ENCODE measurements around the gene SLC6A3. TPM values are rescaled to one million over a fixed set of nuclear protein-coding genes. Genes with fewer than 3 reads are reported as not detected.
"Not testable (repeated sequence)": the region's sequence is repeated elsewhere in the genome, so short reads cannot be mapped to it uniquely, and the experiment has no call there.

The SLC6A3 gene
- total RNA-seq, 1 donor from 2014 or later, result not detected

DNA sequence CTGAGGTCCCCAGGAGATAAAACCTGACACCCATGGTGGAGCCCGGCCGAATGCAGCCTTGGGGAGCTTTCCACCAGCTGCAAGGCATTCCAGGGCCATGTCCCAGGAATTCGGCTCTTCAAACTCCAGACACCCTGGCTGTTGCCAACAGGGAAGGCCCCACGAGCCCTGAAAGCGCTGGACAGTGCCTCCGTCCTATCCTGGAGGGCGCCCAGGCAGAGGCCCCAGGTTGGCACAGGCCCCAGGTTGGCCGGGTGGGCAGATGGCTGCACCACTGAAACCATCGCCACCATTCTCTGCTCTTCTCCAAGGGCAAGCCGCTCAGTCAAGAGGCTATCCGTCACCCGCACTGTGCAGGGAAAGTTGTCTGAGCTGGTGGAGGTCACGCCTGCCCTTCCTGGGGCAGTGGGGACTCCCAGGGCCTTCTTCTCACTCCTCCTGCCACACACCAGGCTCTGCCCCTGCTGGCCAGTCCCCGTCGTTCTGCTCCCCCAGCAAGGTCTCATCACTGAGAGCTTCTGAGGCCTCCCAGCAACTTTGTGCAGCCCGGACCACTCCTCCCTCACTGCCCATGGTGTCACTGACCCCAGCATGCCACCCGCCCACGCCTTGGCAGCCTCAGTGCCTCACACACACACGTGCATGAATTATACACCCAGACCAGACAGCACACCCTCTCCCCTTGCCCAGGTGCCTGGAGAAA is 21.2 kb downstream of the SLC6A3 start:
- no peak for DNase-seq (ENCODE audit: low spot score in 2 of 2)
- FAIRE-seq, result no peak

DNA sequence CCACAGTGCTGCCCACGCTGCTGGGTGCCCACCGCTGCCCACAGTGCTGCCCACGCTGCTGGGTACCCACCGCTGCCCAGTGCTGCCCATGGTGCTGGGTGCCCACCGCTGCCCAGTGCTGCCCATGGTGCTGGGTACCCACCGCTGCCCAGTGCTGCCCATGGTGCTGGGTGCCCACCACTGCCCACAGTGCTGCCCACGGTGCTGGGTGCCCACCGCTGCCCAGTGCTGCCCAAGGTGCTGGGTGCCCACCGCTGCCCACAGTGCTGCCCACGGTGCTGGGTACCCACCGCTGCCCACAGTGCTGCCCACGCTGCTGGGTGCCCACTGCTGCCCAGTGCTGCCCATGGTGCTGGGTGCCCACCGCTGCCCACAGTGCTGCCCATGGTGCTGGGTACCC is 22.7 kb downstream of the SLC6A3 start:
- DNase-seq (ENCODE audit: low spot score in 2 of 2); FAIRE-seq: not testable (repeated sequence)

GRCh38 chr5:1421521-1422341 is 23.5 kb downstream of the SLC6A3 start:
- no peak for DNase-seq (ENCODE audit: low spot score in 2 of 2)
- FAIRE-seq, result no peak

DNA sequence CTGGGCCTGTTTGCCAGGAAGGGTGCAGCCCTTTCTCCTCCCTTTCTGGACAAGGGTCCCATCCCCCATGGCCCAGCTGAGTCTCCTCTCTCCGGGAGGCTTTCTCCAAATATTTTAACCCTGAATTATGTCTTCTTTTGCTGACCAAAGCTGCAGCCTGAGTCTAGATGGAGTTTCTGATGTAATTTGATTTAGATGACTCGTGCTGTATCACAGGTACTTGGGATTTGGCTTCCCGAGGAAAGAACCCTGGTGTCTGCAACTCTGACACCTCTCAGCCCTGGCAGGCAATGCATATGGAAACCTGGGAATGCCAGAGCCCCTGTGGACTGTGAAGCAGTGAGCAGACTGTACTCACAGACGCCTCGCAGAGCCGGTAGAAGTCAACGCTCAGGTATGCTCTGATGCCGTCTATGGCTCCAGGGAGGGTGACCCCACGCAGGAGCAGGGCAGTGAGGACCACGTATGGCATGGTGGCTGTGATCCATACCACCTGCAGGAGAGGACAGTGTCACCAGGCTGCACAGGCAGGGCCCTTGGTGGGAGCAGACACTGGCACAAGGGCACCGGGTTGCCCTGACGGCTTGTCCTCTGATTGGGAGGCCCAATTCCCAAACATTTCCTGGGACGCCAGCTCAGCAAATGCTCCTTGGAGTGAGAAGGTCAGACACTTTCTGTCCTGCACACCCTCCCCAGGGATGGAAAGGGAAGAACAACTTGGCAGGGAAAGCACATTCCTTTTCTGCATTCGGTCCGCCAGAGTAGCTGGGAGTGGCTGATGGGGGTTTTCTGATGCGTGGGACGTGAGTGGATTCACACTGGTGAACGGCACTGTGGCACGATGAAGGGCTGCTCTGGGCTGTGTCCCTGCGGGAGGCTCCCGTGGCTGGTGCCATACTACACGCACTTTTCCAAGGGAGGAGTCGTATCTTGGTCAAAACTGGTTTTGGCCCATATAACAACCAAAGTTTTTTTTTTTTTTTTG is 24.7 kb downstream of the SLC6A3 start:
- FAIRE-seq (no peak), DNase-seq (ENCODE audit: low spot score in 2 of 2) (no peak)

DNA sequence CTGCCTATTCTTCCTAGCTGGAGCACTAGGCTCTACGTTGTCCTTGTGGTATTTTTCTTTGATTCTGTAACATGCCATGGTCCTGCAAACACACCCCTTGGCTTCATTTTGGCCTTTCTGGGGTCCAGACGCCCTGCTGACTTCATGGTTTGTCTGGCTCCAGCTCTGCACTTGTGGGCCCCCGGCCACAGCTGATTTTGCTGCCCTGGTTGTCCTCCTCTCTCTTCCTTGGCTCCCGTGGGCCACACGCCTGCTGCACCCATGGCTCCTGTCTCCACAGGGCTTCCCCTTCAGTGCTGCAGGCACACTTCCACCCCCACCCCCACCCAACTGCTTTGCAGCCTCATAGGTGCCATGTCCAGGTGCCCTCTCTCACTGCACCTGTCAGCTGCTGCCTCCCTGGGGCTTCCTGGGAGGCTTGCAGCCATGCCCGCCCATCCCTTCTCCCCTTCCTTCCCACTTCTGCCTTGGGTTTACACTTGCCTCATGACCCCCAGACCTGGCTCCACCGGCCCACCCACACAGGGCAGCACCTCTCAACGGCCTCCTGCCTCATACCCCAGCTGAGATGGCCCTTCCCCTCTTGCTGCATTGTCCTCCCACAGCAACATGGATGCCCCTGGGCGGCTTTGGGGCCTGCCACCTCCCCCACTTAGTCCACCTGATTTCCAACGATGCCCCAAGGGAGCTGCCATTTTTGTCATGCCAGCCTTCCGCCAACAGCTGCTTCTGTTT is 25.6 kb downstream of the SLC6A3 start:
- FAIRE-seq (no peak), DNase-seq (ENCODE audit: low spot score in 2 of 2) (no peak)

GRCh38 chr5:1418921-1419280 is 26.3 kb downstream of the SLC6A3 start:
- no peak for DNase-seq (ENCODE audit: low spot score in 2 of 2)
- FAIRE-seq, result no peak

GRCh38 chr5:1418238-1418920 is 26.9 kb downstream of the SLC6A3 start:
- FAIRE-seq, result no peak

GRCh38 chr5:1417586-1418225 is 27.5 kb downstream of the SLC6A3 start:
- DNase-seq (ENCODE audit: low spot score in 2 of 2), result no peak
- no peak for FAIRE-seq

More at GRCh38 chr5:1418238-1418920, 26.9 kb downstream of the SLC6A3 start:
- DNase-seq (ENCODE audit: low spot score in 2 of 2), result no peak

GRCh38 chr5:1416856-1417469 is 28.3 kb downstream of the SLC6A3 start:
- DNase-seq (ENCODE audit: low spot score in 2 of 2) (no peak), FAIRE-seq (no peak)

- FAIRE-seq (no peak), DNase-seq (ENCODE audit: low spot score in 2 of 2) (no peak)
These were observed 29.4 kb downstream of the SLC6A3 start for GRCh38 chr5:1415626-1416360.

GRCh38 chr5:1415059-1415425 is 30.2 kb downstream of the SLC6A3 start:
- FAIRE-seq, result no peak

DNA sequence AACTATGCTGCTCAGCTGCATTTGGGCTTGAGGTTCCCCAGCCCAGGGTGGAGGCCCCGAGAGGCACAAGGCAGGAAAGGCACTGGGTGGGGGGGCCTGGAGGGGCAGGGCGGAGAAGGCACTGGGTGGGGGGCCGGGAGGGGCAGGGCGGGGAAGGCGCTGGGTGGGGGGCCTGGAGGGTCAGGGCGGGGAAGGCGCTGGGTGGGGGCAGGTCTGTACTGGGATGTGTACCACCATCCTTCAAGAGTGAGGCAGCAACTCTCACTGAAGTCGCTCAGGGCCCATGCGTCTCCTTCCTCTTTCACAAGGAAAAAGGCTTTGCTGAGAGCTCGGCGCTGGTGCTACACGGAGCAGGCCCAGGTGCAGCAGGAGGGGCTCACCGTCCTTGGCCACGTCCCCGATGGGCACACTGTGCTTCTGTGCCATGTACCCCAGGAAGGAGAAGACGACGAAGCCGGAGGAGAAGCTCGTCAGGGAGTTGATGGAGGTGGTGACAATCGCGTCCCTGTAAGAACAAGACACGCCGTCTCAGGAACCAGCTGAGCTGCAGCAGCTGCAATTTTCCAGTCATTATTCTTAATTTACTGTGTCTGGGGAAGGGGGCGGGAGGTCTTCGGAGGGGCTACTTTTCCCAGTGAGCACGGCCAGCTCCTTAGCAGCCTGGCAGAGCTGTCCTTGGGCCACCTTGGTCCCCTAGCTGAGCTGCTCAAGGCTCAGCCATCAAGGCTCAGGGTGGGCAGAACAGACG is 30.8 kb downstream of the SLC6A3 start:
- FAIRE-seq (no peak), DNase-seq (ENCODE audit: low spot score in 2 of 2) (peak; percentile 40 to 52)

More at GRCh38 chr5:1415059-1415425, 30.2 kb downstream of the SLC6A3 start:
- no peak for DNase-seq (ENCODE audit: low spot score in 2 of 2)

GRCh38 chr5:1413611-1414241 is 31.5 kb downstream of the SLC6A3 start:
- no peak for FAIRE-seq
- no peak for DNase-seq (ENCODE audit: low spot score in 2 of 2)

- DNase-seq (ENCODE audit: low spot score in 2 of 2), result no peak
- FAIRE-seq, result no peak
These were observed 32.0 kb downstream of the SLC6A3 start for GRCh38 chr5:1413211-1413610.

DNA sequence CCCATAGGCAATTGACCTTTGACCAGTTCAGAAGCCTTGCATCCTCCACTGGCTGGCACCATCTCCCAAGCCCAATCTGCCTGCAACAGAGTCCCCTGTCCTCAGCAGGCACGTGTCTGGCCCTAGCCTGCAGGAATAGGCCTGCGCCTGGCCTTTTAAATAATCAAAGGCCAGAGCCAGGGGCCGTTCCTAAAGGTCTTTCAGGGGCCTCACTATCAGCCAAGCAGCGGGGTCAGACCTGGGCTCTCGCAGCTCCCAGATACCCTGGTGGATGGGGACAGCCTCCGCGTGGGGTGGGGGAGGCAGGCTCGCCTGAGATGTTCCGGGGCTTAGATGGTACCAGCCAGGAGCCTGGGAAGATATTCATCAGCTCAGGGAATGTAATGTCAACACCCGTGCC is 32.6 kb downstream of the SLC6A3 start:
- FAIRE-seq (no peak), DNase-seq (ENCODE audit: low spot score in 2 of 2) (no peak)

- FAIRE-seq (no peak), DNase-seq (ENCODE audit: low spot score in 2 of 2) (no peak)
These were observed 33.1 kb downstream of the SLC6A3 start for GRCh38 chr5:1412163-1412562.

DNA sequence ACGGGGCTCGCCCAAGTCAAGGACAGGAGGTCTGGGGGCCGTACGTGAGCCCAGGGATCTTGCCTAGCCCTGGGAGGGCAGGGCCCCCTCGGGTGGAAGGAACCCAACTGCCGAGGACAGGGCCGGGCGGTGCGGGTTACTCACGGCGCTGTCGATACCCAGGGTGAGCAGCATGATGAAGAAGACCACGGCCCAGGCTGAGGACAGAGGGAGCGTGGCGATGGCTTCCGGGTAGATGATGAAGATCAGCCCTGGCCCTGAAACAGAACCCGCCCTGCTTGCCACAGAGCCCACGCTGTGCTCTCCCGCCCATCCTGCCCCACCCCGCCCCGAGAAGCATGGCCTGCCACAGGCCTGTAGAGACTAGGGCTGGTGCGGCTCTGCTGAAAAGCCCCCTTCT is 34.1 kb downstream of the SLC6A3 start:
- FAIRE-seq, result no peak

More for the DNA sequence above, 34.1 kb downstream of the SLC6A3 start:
- no peak for DNase-seq (ENCODE audit: low spot score in 2 of 2)
